ENCODE results near the gene DENND1A.

DNA sequence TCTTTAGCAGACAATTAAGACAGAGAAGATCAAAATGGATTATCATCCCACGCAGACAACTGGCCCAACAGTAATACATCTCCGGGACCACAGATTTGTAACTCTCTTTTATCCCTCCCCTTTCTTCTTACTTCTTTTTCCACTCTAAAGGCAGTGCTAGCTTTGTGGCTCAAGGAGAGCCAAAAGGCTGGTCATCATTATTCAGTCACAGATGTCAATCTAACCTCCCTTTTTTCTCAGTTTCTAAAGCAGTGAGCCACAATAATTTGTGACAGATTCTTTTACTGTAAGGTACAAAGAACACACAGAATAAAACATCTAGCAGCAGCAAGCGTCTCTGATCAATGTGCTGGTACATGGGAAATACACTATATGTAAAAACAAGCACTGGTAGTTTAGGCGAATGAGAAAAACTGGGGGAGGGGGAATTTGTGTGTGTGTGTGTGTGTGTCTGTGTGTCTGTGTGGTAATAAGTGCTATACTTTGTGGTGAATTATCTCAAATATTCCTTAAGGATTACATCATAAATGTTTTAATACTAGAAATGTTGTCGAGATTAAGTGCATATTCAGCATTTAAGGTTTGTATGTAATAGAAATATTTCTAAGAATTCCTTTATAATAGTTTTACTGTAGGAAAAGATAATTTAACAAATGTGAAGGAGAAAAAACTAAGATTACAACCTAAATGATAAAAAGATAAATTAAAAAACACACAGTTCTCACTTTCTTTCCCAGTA lies 140.2 kb downstream of the DENND1A start:
- TF ChIP-seq SMAD4 (CRISPR knock-in tag; IDR thresholded peaks at IDR 0.05): no peak
- no peak for TF ChIP-seq NR2C2 (CRISPR knock-in tag; IDR thresholded peaks at IDR 0.05)
- TF ChIP-seq TEAD4 (CRISPR knock-in tag; IDR thresholded peaks at IDR 0.05): no peak
- TF ChIP-seq, protein P1, sequence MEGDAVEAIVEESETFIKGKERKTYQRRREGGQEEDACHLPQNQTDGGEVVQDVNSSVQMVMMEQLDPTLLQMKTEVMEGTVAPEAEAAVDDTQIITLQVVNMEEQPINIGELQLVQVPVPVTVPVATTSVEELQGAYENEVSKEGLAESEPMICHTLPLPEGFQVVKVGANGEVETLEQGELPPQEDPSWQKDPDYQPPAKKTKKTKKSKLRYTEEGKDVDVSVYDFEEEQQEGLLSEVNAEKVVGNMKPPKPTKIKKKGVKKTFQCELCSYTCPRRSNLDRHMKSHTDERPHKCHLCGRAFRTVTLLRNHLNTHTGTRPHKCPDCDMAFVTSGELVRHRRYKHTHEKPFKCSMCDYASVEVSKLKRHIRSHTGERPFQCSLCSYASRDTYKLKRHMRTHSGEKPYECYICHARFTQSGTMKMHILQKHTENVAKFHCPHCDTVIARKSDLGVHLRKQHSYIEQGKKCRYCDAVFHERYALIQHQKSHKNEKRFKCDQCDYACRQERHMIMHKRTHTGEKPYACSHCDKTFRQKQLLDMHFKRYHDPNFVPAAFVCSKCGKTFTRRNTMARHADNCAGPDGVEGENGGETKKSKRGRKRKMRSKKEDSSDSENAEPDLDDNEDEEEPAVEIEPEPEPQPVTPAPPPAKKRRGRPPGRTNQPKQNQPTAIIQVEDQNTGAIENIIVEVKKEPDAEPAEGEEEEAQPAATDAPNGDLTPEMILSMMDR (IDR thresholded peaks at IDR 0.05): no peak
- TF ChIP-seq, protein P2, sequence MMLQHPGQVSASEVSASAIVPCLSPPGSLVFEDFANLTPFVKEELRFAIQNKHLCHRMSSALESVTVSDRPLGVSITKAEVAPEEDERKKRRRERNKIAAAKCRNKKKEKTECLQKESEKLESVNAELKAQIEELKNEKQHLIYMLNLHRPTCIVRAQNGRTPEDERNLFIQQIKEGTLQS (CRISPR knock-in tag; conservative IDR thresholded peaks at IDR 0.05): no peak
- no peak for TF ChIP-seq NR1H2 (CRISPR knock-in tag; IDR thresholded peaks at IDR 0.05)
- TF ChIP-seq ZBTB21 (CRISPR knock-in tag; IDR thresholded peaks at IDR 0.05; ENCODE audit: borderline replicate concordance): no peak
- TF ChIP-seq, protein P3, sequence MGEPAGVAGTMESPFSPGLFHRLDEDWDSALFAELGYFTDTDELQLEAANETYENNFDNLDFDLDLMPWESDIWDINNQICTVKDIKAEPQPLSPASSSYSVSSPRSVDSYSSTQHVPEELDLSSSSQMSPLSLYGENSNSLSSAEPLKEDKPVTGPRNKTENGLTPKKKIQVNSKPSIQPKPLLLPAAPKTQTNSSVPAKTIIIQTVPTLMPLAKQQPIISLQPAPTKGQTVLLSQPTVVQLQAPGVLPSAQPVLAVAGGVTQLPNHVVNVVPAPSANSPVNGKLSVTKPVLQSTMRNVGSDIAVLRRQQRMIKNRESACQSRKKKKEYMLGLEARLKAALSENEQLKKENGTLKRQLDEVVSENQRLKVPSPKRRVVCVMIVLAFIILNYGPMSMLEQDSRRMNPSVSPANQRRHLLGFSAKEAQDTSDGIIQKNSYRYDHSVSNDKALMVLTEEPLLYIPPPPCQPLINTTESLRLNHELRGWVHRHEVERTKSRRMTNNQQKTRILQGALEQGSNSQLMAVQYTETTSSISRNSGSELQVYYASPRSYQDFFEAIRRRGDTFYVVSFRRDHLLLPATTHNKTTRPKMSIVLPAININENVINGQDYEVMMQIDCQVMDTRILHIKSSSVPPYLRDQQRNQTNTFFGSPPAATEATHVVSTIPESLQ (CRISPR knock-in tag; IDR thresholded peaks at IDR 0.05): no peak
- TF ChIP-seq USF2 (CRISPR knock-in tag; IDR thresholded peaks at IDR 0.05): no peak
- no peak for TF ChIP-seq PRRX2 (CRISPR knock-in tag; IDR thresholded peaks at IDR 0.05)
- TF ChIP-seq ZNF232 (CRISPR knock-in tag; IDR thresholded peaks at IDR 0.05): no peak
- no peak for TF ChIP-seq RELA (CRISPR knock-in tag; IDR thresholded peaks at IDR 0.05; ENCODE audit: borderline replicate concordance)
- TF ChIP-seq, protein P4, sequence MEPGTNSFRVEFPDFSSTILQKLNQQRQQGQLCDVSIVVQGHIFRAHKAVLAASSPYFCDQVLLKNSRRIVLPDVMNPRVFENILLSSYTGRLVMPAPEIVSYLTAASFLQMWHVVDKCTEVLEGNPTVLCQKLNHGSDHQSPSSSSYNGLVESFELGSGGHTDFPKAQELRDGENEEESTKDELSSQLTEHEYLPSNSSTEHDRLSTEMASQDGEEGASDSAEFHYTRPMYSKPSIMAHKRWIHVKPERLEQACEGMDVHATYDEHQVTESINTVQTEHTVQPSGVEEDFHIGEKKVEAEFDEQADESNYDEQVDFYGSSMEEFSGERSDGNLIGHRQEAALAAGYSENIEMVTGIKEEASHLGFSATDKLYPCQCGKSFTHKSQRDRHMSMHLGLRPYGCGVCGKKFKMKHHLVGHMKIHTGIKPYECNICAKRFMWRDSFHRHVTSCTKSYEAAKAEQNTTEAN (CRISPR knock-in tag; IDR thresholded peaks at IDR 0.05): no peak
- TF ChIP-seq JUN (CRISPR knock-in tag; IDR thresholded peaks at IDR 0.05): no peak
